DND-41 (cell line): ENCODE results near the gene MCF2L.

Experiments used
- ATAC-seq: fragments of 200-7000 bp; cut with Tn5 transposase; 3 replicates; pipeline ENCODE4 v1.9.1; 2021; ENCODE audit warnings: low read depth; ENCODE audit not compliant: insufficient read depth
- DNase-seq: peaks from one replicate; pipeline ENCODE4 v3.0.0-alpha.2; 2020
- H2AFZ ChIP-seq: 2 replicates; pipeline ENCODE4 v1.6.0; 2012; ENCODE audit warnings: low read depth, low read length
- H3K27ac ChIP-seq: 2 replicates; pipeline ENCODE4 v1.5.1; 2012; ENCODE audit warnings: low read length, inconsistent platforms
- H3K27me3 ChIP-seq: fragments of 200-600 bp; sonication (generic); 2 replicates; pipeline ENCODE4 v1.6.0; 2012; ENCODE audit warnings: low read length, mild to moderate bottlenecking, inconsistent platforms; ENCODE audit not compliant: insufficient read depth, poor library complexity
- H3K36me3 ChIP-seq: 2 replicates; pipeline ENCODE4 v1.5.1; 2012; ENCODE audit warnings: low read length, inconsistent platforms; ENCODE audit not compliant: insufficient read depth
- H3K4me1 ChIP-seq: 2 replicates; pipeline ENCODE4 v1.5.1; 2012; ENCODE audit warnings: mild to moderate bottlenecking, low read length; ENCODE audit not compliant: insufficient read depth
- H3K4me2 ChIP-seq: 2 replicates; pipeline ENCODE4 v1.6.0; 2012; ENCODE audit warnings: mild to moderate bottlenecking, moderate library complexity, low read length, inconsistent platforms; ENCODE audit not compliant: insufficient read depth
- H3K4me3 ChIP-seq, 2 experiments: fragments of 200-600 bp in 1 of 2; shearing (Covaris generic) in 1 of 2; 2 replicates each; pipeline ENCODE4 v1.5.1; 2012 to 2016; ENCODE audit warnings: inconsistent platforms in 2 of 2, low read length in 2 of 2, mild to moderate bottlenecking in 2 of 2, low read depth in 1 of 2, moderate library complexity in 1 of 2
- H3K79me2 ChIP-seq: 2 replicates; pipeline ENCODE4 v1.6.0; 2012; ENCODE audit warnings: low read length, inconsistent platforms; ENCODE audit not compliant: insufficient read depth
- H3K9ac ChIP-seq: 2 replicates; pipeline ENCODE4 v1.6.0; 2012; ENCODE audit warnings: low read depth, mild to moderate bottlenecking, inconsistent platforms, low read length, moderate library complexity
- H3K9me3 ChIP-seq: 2 replicates; pipeline ENCODE4 v1.5.1; 2012; ENCODE audit warnings: low read length, moderate library complexity, mild to moderate bottlenecking, inconsistent platforms; ENCODE audit not compliant: insufficient read depth, severe bottlenecking
- H4K20me1 ChIP-seq: 2 replicates; pipeline ENCODE4 v1.6.0; 2012; ENCODE audit warnings: low read length; ENCODE audit not compliant: insufficient read depth
- CTCF ChIP-seq: IDR thresholded peaks from 2 replicates; pipeline ENCODE4 v1.5.1; 2012; ENCODE audit warnings: borderline replicate concordance, low read length, moderate library complexity, mild to moderate bottlenecking; ENCODE audit not compliant: poor library complexity, severe bottlenecking; ENCODE audit errors: extremely low read depth
- EZH2 ChIP-seq: IDR thresholded peaks from 3 replicates; pipeline ENCODE4 v1.6.1; 2012; ENCODE audit warnings: borderline replicate concordance, low read depth, mild to moderate bottlenecking, moderate library complexity, low read length, inconsistent platforms; ENCODE audit not compliant: severe bottlenecking

MCF2L gene

GRCh38 chr13:113115363-113116205 is 146.6 kb downstream of the MCF2L start:
- ATAC-seq (no peak), DNase-seq (no peak)
- Histone ChIP-seq H3K79me2 (no peaks in the 10 kb centered on the region), H3K4me2 (no peak overlapping the region), H2AFZ (no peak overlapping the region), H3K9ac (no peak overlapping the region), H3K27me3 (no peaks in the 10 kb centered on the region), H3K27ac (no peak overlapping the region), H3K4me1 (no peaks in the 10 kb centered on the region), H3K4me3 (no peak overlapping the region), H3K36me3 (no peaks in the 10 kb centered on the region), H3K9me3 (no peaks in the 10 kb centered on the region), H4K20me1 (no peaks in the 10 kb centered on the region)
- TF ChIP-seq CTCF (no peak), EZH2 (no peak)

GRCh38 chr13:113116206-113116800 is 147.3 kb downstream of the MCF2L start:
- TF ChIP-seq EZH2 (no peak), CTCF (no peak)

GRCh38 chr13:113116871-113117271 is 147.9 kb downstream of the MCF2L start:
- no peak overlapping the region for H3K9ac ChIP-seq
- no peaks in the 10 kb centered on the region for H3K27me3 ChIP-seq
- H3K4me1 ChIP-seq, result no peaks in the 10 kb centered on the region
- no peaks in the 10 kb centered on the region for H3K36me3 ChIP-seq
- H3K27ac ChIP-seq, result no peak overlapping the region
- no peaks in the 10 kb centered on the region for H3K79me2 ChIP-seq
- no peaks in the 10 kb centered on the region for H3K9me3 ChIP-seq
- no peak overlapping the region for H3K4me3 ChIP-seq
- no peak for TF ChIP-seq CTCF
- TF ChIP-seq EZH2, result no peak
- no peak overlapping the region for H2AFZ ChIP-seq
- no peaks in the 10 kb centered on the region for H4K20me1 ChIP-seq
- DNase-seq, result no peak
- no peak overlapping the region for H3K4me2 ChIP-seq
- no peak for ATAC-seq

More at GRCh38 chr13:113116206-113116800, 147.3 kb downstream of the MCF2L start:
- no peak for ATAC-seq
- no peaks in the 10 kb centered on the region for H3K36me3 ChIP-seq
- H3K27me3 ChIP-seq, result no peaks in the 10 kb centered on the region
- H3K4me2 ChIP-seq, result no peak overlapping the region
- no peak overlapping the region for H3K4me3 ChIP-seq
- H2AFZ ChIP-seq, result no peak overlapping the region
- H3K9me3 ChIP-seq, result no peaks in the 10 kb centered on the region
- no peaks in the 10 kb centered on the region for H4K20me1 ChIP-seq
- H3K9ac ChIP-seq, result no peak overlapping the region
- H3K4me1 ChIP-seq, result no peaks in the 10 kb centered on the region
- no peak overlapping the region for H3K27ac ChIP-seq
- DNase-seq, result no peak
- H3K79me2 ChIP-seq, result no peaks in the 10 kb centered on the region
